HG03139 (cell line): ENCODE data around the gene TNNT3.

Experiments
- ATAC-seq: cut with Tn5 transposase; IDR thresholded peaks from one replicate; pipeline ENCODE4 v1.9.1; 2021; ENCODE audit not compliant: unreplicated experiment

Gene TNNT3

DNA sequence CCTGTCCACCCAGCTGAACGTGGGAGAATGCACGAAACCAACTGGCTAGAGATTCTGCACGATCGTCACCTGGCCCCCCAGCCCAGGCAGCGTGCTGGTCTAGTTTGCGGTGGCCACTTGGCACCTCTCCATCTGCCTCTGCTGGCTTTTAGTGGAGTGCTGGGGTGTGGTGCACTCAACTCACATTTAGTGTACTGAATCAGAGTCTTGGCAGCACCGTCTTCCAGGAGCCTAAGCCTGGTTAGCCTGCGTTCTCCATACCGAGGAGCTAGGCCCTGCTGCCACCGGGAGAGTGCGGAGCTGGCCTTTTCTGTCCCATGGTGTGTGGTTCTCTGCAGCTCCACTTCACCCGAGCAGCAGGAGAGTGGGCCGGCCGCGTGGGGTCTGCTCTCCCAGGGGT lies 30.4 kb downstream of the TNNT3 start:
- ATAC-seq = no peak

GRCh38 chr11:1952806-1953482 lies 33.4 kb downstream of the TNNT3 start:
- no peak for ATAC-seq

GRCh38 chr11:1953489-1954266 lies 34.2 kb downstream of the TNNT3 start:
- no peak for ATAC-seq

DNA sequence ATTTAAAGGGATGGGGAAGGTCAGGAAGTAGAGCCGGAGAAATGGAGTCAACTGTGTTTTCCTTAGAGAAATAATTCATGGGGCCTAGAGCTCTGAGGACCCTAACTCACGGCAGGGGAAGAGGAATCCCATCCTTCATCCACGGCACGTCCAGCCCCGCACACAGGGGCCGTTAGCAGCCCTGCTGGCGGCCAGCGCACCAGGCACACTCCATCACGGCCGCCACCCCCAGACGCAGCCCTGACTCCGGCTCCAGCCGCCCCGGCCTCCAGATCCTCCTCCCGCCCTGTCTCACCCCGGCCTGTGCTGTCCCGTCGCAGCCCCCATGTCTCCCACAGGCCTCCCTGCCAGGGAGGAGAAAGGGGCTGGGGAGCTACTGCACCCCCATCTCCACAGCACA lies 38.9 kb downstream of the TNNT3 start:
- ATAC-seq = no peak

- no peak for ATAC-seq
Observed at GRCh38 chr11:1959786-1960185, 40.3 kb downstream of the TNNT3 start.

- no peak for ATAC-seq
Observed at GRCh38 chr11:1963864-1964263, 44.4 kb downstream of the TNNT3 start.

GRCh38 chr11:1964348-1964747 lies 44.8 kb downstream of the TNNT3 start:
- ATAC-seq = no peak

GRCh38 chr11:1964955-1965354 lies 45.5 kb downstream of the TNNT3 start:
- no peak for ATAC-seq

GRCh38 chr11:1966531-1966930 lies 47.0 kb downstream of the TNNT3 start:
- no peak for ATAC-seq

GRCh38 chr11:1967641-1968225 lies 48.2 kb downstream of the TNNT3 start:
- ATAC-seq = no peak

- ATAC-seq = no peak
Observed at GRCh38 chr11:1968454-1969002, 49.0 kb downstream of the TNNT3 start.

GRCh38 chr11:1969035-1969434 lies 49.5 kb downstream of the TNNT3 start:
- ATAC-seq = no peak

DNA sequence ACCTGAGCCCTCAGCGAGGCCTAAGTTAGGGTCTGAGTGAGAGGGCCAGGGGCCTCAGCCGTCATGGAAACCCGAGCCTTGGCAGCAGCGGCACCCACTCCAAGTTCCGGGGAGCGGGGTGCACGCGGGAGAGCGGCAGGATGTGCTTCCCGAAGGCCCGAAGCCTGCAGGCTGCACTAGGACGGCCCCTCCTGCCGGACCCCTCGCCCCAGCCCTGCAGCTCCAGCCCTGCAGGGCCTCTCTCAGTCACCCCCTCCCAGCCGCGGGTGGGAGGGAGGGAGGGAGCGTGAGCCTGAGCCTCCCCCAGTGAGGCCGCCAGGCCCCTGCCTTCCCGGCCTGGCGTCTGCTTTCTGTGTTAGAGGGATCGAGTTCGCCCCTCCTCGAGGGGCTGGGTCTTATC lies 50.3 kb downstream of the TNNT3 start:
- ATAC-seq = no peak

DNA sequence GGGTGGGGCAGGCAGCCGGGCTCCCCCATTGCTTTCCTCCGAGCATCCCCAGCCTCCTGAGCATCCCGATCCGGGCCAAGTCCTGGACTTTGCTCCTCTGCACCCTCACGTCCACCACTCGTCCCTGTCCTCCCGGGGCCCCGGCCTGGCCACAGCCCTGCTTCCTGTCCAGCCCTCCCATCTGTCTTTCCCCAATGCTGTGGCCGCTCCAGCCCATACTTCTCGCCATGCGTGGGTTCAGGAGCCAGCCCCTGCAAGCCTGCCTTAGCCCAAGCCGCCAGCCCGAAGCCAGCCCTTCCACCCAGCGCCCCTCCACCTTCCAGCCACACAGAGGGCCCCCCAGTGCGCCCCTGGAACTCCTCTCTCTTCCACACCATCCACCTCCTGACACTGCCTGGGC lies 51.5 kb downstream of the TNNT3 start:
- no peak for ATAC-seq

DNA sequence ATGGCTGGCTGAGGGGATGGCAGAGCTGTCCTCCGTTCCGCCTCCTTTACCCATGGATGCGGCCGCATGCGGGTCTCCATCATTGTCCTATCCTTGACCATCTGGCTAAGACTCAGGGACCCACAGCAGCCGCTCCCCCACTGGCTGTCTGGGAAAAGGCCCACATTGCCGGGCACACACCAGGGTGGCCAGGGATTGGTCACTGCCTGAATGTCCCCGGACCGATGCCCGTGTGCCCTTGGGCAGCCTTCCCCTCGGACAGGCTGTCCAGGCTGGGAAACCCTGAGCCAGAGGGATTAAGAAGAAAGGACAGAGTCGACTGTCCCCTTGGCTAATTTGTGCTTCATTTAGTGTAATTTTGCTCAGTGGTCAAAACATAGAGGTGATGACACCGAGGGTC lies 55.7 kb downstream of the TNNT3 start:
- ATAC-seq = no peak

GRCh38 chr11:1978720-1979473 lies 59.4 kb downstream of the TNNT3 start:
- no peak for ATAC-seq

DNA sequence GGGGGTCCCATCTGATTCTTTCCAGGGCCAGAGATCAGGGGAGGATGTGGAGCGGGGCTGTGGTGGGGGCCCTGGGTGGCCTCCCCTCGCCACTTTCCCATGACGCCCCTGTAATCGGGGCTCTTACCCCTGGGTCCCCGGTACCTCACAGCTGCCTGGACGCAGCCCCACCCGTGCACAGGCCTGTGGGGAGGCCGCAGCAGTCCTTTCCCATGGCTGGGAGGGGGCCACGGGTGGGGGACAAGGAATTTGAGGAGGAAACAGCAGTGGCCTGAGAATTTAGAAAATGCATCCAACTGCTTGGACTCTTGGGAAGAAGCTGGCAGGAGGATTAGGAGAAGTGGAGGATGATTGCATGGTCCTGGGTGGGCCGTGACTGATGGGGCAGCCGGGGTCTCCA lies 60.1 kb downstream of the TNNT3 start:
- no peak for ATAC-seq

DNA sequence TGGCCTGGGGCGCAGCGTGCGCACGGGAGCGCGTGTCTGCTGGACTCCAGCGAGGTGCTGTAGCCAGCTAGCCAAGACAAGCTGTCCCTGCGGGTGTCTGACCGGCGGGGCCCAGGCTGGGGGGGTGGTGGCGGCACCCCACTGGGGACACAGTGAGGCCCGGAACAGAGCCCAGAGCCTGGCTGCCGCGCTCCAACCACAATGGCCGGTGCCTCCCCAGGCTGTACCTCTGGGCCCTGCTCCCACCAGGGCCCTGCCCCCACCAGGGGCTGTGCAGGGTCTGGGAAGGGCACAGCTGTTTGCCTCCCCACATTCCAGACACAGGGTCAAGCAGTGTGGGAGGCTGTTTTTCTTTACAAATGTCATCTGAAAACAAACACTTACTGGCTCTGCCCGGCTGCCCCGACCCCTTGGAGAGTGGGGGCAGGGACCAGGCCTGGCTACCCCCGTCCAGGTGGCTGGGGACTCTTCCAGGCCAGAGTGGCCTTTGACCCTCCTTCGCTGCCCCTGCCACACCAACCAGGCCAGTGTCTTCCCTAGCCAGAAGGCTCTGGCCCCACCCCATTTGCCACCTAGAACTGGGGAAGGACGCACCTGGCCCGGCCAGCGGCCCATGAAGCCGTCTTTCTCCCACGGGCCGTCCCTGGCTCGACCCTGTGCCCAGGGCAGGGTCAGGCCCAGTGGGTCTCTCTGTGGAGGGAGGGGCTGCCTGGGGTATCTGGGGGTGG lies 63.5 kb downstream of the TNNT3 start:
- ATAC-seq = no peak

- ATAC-seq = no peak
Observed at GRCh38 chr11:1983601-1983961, 64.1 kb downstream of the TNNT3 start.

DNA sequence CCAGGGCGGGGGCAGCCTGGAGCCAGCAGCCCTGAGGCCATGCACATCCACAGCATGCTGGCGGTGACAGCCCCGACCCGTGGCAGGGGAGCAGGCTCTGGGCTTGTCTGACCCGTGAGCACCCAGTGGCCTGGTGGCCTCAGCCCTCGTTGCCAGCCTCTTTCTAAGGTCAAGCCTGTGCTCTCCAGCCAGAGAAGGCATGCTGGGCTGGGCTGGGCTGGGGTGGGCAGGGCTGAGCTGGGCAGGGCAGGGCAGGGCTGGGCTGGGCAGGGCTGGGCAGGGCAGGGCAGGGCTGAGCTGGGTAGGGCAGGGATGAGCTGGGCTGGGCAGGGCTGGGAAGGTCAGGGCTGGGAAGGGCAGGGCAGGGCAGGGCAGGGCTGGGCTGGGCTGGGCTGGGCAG lies 67.5 kb downstream of the TNNT3 start:
- ATAC-seq = no peak

GRCh38 chr11:1988174-1988573 lies 68.7 kb downstream of the TNNT3 start:
- no peak for ATAC-seq
